Measurements from ENCODE around the gene VN1R5.
A peak's percentile ranks its signal among the peaks of the same experiment; 100 is the strongest.

The VN1R5 gene

DNA sequence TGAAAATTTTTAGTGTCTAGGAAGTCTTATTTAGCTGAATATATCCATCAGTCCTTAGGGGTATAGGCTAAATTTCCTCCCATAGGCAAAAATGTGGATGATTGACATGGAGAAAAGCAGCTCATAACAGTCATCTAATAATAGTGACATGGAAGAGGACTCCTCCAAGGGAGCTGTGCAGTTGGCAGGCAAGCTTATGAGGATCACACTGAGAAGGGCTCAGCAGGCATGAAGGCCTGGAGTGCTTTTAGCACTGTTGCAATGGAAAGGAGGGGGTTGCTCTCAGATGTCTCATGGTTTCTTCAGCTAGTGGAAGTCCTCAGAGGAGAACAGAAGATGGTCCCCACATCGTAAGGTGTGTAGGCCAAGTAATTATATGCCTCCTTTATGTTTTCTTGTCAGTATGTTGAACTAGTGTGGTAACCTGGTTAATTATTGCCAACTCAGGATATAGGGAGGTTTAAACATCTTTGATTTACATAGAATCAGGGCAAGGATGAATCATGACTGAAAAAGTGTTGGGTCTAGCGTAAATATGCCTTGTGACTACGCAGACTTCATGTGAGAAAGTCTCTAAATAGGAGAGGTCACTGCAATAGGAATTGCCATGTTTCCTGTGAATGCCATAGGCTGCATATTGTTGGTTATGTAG is 18.9 kb downstream of the VN1R5 start:
- DNase-seq: no peak

DNA sequence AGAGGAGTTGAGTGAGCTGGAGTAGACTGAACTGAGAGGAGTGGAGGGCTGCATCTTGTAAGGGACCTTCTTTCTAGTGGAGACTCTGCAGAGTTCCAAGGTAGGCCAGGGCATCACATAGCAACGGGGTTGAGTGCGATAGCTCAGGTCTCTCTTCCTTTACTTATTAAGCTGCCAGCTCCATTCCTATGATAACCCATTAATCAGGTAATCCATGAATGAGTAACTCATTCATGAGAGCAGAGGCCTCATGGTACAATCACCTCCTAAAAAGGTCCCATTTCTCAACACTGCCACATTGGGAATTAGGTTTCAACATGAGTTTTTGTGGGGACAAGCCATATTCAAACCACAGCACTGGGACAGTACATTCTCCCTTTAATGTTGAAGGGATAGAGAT is 21.3 kb downstream of the VN1R5 start:
- no peak for DNase-seq

- DNase-seq: no peak
Measured at GRCh38 chr1:247281001-247281574, 25.2 kb downstream of the VN1R5 start.

DNA sequence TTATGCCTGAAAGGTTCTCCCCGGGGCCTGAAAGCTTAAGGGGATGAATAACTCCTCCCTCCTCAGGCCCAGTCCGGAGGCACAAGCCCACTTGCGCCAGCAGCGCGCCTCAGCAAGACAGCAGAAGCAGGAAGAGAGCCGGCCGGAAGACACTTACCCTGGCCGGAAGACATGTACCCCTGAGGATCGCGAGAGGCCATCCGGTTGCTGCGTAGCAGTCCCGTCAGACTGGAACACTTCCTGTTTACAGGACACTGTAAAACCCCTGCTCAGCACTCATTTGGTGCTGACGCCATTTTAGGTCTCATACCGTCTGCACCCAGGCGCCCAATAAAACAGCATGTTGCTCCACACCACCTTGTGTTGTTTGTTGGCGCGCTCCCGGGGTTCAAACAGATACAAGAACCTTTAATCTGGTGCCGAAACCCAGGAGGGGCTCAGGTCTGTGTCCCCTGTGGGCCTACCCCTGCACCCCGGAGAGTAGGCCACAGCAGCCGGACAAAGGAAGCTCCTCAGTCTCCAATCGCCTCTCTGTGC is 30.3 kb downstream of the VN1R5 start:
- DNase-seq: peak; percentile 30

DNA sequence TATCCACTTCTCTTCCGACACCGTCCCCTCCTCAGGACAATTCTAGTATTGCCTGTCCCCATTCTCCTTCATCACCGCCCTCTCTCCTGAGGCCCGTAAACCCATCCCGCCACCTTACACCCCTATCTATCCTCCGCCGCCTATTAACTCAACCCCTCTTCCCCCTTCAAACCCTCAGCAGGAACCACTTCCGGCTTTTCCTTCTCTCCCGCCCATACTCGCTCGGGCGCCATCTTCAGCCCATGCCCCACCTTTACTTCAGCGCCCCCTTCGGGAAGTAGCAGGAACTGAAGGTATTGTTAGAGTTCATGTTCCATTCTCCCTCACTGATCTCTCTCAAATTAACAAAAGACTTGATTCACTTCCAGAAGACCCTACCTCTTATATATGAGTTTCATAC is 31.6 kb downstream of the VN1R5 start:
- peak; percentile 29 for DNase-seq

GRCh38 chr1:247288341-247288740 is 32.5 kb downstream of the VN1R5 start:
- peak; percentile 4 for DNase-seq

DNA sequence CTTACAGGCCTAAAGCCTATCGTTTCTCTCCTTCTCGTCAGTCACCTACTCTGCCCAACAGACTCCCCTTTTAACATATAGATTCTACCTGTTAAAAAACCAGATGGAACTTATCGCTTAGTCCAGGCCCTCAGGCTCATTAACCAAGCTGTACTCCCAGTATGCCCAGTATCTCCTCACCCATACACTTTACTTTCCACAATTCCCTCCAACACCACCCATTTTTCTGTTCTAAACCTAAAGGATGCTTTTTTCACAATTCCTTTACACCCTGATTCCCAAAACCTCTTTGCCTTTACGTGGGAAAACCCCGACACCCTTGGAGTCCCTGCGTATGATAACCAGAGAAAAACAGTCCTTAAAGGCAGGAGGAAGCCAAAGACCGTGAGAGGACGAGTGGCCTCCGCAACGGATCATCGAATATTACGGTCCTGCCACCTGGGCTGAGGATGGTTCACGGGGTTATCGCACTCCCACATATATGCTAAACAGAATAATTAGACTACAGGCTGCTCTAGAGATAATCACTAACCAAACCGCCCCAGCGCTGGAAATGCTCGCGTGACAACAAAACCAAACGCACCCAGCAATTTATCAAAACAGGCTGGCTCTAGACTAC is 33.5 kb downstream of the VN1R5 start:
- DNase-seq: peak; percentile 6

DNA sequence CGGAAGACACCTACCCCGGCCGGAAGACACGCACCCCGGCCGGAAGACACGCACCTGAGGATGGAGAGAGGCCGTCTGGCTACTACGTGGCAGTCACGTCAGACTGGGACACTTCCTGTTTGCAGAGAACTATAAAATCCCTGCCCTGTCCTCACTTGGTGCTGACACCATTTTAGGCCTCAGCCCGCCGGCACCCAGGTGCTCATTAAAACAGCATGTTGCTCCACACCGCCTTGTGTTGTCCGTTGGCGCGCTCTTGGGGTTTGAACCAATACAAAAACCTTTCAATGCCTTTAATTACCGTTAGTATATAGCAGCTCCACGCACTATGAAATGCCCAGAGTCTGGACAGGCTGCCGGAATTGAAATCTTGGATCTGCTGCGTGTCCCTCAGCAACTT is 34.7 kb downstream of the VN1R5 start:
- peak; percentile 17 for DNase-seq

DNA sequence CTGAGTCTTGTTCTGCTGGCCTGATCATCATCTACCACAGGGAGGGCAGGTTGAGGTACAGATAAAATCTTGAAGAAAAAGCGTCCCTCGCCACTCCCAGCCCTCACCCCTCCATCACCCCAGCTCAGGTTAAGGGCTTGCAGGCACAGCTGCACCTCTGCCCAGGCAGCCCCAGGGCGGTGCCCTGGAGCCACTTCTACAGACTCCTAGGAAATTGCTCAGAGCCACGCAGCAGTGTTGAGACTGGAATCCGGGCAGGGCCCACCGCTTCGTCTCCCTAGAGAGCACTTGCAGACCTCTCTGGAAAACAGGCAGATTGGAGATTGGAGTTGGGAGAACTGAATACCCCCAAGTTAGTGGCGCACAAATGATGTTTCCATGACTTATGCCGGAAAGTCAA is 35.3 kb downstream of the VN1R5 start:
- peak; percentile 40 for DNase-seq

DNA sequence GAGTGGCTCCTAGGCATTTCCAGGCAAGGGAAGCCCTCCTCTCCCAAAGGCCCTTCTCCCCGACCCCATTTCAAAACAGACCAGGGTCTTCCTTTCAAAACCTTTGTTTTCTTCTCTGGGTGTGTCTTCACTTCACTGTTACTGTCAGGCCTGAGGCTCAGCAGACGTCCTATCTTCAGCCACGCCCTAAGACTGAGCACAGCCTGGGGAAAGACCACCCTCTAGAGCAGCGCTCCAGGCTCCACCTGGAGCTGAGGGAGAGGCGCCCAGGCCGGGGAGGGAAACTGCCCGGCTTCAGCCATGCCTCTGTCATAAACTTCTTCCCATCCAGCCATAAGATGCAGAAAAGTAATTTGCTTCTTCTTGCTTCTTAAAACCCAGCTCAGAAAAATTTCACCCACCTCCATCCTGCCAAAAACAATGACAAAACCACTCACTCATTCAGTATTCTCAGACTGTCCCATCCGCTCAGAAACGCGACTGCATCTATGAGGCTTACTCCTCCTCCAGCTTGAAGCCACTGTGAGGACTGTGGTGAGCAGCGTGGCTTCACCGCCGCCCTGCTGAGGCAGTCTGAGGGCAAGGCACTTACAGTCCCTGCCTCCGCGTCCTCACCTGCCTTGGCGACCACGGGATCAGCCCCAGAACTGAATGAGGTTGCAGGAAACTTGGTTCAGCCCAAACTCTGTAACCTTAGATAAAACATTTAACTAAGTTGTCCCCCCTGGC is 36.1 kb downstream of the VN1R5 start:
- peak; percentile 51 for DNase-seq

- no peak for DNase-seq
Measured at GRCh38 chr1:247293047-247293446, 37.2 kb downstream of the VN1R5 start.

DNA sequence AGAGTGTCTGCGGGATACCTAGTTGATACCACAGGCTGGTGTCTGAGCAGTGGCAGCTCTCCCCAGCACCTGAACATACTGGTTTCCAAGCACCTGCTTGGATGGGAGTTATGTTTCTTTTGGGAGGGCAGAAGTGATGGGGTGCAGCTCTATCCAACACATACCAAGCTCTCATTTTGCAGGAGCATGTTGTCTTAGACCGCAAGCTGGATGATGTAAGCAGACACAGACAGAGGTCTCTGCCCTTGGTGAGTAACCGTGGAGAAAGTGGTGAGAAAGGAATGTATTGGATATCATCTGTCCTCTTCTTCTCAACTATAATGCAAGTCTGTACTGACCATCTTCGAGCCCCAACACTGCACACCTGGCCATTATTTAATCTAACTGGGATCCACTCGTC is 38.4 kb downstream of the VN1R5 start:
- DNase-seq: no peak

- DNase-seq: peak; percentile 34
Measured at GRCh38 chr1:247295274-247295684, 39.4 kb downstream of the VN1R5 start.

DNA sequence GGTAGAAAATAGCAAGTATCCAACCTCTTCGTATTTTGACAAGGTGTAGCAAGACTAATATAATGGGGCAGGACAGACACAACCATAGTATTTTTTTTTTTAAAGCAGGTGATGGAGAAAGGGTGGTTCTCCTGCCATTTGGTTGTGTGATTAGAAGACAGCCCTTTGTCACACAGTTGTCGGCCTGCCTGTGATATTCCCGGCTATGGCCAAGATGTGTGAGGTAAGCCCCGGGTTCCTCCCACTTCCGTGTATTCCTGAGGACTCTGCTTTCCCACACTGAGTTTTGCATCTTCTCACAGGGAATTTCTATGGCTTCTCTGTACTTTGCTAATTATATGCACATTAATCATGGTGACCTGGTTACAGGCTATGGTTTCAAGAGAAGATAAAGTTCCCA is 39.9 kb downstream of the VN1R5 start:
- DNase-seq: no peak

- no peak for DNase-seq
Measured at GRCh38 chr1:247296599-247297180, 40.8 kb downstream of the VN1R5 start.

- no peak for DNase-seq
Measured at GRCh38 chr1:247297263-247298123, 41.6 kb downstream of the VN1R5 start.

DNA sequence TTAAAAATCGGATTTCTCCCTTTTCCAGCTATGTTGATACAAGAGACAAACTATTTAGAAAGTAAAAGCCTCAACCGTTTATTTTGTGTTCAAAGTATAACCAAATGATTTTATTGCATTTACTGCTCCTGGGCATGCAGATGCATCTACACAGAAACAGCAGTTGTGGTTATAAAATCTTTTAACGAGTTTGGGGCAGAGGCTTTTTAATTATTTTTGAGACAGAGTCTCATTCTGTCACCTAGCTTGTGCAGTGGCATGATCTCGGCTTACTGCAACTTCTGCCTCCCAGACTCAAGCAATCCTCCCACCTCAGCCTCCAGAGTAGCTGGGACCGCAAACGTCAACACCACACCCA is 42.2 kb downstream of the VN1R5 start:
- no peak for DNase-seq

GRCh38 chr1:247298701-247299100 is 42.8 kb downstream of the VN1R5 start:
- no peak for DNase-seq

DNA sequence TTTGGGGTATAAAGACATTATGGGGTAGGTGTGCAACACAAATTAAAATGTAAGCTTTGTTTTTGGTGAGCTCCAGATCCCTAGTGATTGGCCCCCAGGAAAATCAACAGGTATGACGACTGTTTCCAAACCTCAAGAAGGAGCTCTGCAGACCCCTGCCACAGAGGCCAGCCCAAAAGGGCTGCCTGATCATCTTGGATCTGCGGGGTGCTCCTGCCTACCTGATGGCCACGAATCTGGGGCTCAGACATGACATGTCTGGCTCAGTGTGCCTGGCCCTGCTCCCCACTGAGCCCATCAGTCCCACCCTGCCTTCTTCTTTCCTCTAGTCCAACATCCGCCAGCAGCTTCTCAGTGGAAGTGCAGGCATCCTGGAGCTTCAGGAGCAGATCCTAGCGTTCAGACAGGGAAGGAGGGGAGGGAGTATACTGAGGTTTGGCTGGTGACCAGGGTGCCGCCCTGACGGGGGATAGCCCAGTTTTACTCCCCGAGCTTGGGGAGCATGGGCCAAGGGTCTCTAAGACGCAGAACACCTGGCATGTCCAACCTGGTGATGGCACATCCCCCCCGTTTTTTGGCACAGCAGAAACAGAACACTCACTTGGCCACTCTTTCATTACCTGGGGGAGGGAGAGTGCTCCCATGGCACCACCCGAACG is 44.0 kb downstream of the VN1R5 start:
- DNase-seq: no peak

GRCh38 chr1:247300491-247301175 is 44.8 kb downstream of the VN1R5 start:
- no peak for DNase-seq

DNA sequence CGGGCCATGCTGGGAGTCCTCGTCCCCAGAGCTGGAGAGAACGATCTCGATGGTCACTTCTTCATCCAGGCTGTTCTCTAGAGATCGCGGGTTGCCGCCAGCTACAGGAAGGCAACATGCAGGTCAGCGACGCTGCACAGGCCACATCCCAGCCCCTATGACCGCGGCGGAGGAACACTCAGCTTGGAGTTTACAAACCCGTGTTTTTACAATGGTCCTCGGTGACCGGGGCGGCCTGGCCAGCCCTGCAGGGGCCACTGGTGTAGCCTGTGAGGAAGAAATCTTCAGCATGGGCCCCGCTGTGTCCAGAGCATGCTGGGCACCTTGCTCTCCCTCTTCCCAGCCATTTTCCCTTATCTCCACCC is 45.3 kb downstream of the VN1R5 start:
- DNase-seq: no peak

Measured in activated CD8-positive, alpha-beta memory T cell treated with anti-CD3 and anti-CD28 coated beads, Interleukin-2, amount 50 U/mL, for 48 hours (primary cell).